ENCODE measurements around the gene ZBTB16.

ZBTB16 gene

GRCh38 chr11:114059278-114059983, at the start of gene ZBTB16:
TSS of gene ZBTB16 (plus strand) at chr11:114059711. CDS start at chr11:114063301, 3,590 bp downstream.
- peak; percentile 33 for DNase-seq (ENCODE audit: low read depth)

- DNase-seq (ENCODE audit: low read depth), result no peak
Observed at GRCh38 chr11:114010931-114011330, 48.6 kb upstream of the ZBTB16 start.

- no peak for DNase-seq (ENCODE audit: low read depth)
Observed at GRCh38 chr11:114011443-114011842, 48.1 kb upstream of the ZBTB16 start.

GRCh38 chr11:114015117-114015516, 44.4 kb upstream of the ZBTB16 start:
- DNase-seq (ENCODE audit: low read depth), result no peak

- DNase-seq (ENCODE audit: low read depth), result no peak
Observed at GRCh38 chr11:114016986-114017385, 42.5 kb upstream of the ZBTB16 start.

- DNase-seq (ENCODE audit: low read depth), result no peak
Observed at GRCh38 chr11:114017723-114018122, 41.8 kb upstream of the ZBTB16 start.

GRCh38 chr11:114019046-114019445, 40.5 kb upstream of the ZBTB16 start:
- no peak for DNase-seq (ENCODE audit: low read depth)

GRCh38 chr11:114019574-114019973, 39.9 kb upstream of the ZBTB16 start:
- DNase-seq (ENCODE audit: low read depth), result no peak

GRCh38 chr11:114025329-114025907, 34.1 kb upstream of the ZBTB16 start:
- DNase-seq (ENCODE audit: low read depth), result no peak

GRCh38 chr11:114026355-114026754, 33.2 kb upstream of the ZBTB16 start:
- DNase-seq (ENCODE audit: low read depth), result no peak

GRCh38 chr11:114027391-114027790, 32.1 kb upstream of the ZBTB16 start:
- DNase-seq (ENCODE audit: low read depth), result no peak

- DNase-seq (ENCODE audit: low read depth), result no peak
Observed at GRCh38 chr11:114027926-114028325, 31.6 kb upstream of the ZBTB16 start.

GRCh38 chr11:114031246-114031966, 28.1 kb upstream of the ZBTB16 start:
- DNase-seq (ENCODE audit: low read depth), result no peak

- DNase-seq (ENCODE audit: low read depth), result no peak
Observed at GRCh38 chr11:114031967-114032320, 27.6 kb upstream of the ZBTB16 start.

GRCh38 chr11:114033066-114033465, 26.4 kb upstream of the ZBTB16 start:
- no peak for DNase-seq (ENCODE audit: low read depth)

- no peak for DNase-seq (ENCODE audit: low read depth)
Observed at GRCh38 chr11:114033572-114033971, 25.9 kb upstream of the ZBTB16 start.

- DNase-seq (ENCODE audit: low read depth), result no peak
Observed at GRCh38 chr11:114034956-114035355, 24.6 kb upstream of the ZBTB16 start.

GRCh38 chr11:114036147-114036811, 23.2 kb upstream of the ZBTB16 start:
- DNase-seq (ENCODE audit: low read depth), result peak; percentile 39

GRCh38 chr11:114036958-114037357, 22.6 kb upstream of the ZBTB16 start:
- no peak for DNase-seq (ENCODE audit: low read depth)

GRCh38 chr11:114039551-114039950, 20.0 kb upstream of the ZBTB16 start:
- no peak for DNase-seq (ENCODE audit: low read depth)

- DNase-seq (ENCODE audit: low read depth), result no peak
Observed at GRCh38 chr11:114040706-114041211, 18.8 kb upstream of the ZBTB16 start.

- no peak for DNase-seq (ENCODE audit: low read depth)
Observed at GRCh38 chr11:114042234-114042633, 17.3 kb upstream of the ZBTB16 start.
